ENCODE data around the gene SMIM23.

SMIM23 gene

DNA sequence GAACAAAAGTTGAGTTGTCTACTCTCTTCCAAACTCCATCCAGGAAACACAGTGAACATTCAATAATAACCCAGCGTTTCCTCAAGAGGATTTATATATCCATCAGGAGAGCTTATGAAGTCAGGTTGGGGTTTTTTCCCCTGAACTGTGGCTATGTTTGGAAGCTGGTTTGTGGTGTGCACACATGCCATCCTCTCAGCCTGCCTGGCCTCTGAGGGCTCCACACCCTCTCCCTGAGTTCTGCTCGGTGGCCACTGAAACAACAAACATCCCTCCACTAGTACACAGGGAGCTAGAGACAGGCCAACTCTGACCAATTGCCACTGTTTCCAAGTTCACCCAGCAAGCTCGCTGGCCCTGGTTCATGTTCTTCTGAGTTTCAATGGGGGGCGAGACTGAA lies 35.7 kb downstream of the SMIM23 start:
- no peak overlapping the region for H3K4me3 ChIP-seq (replicated peaks in 1 of 2; ENCODE audit: low read depth in 2 of 2, low read length in 2 of 2)
- no peak for TF ChIP-seq CTCF (IDR thresholded peaks at IDR 0.05; ENCODE audit: low read depth, low read length)

GRCh38 chr5:171823269-171823668 lies 37.7 kb downstream of the SMIM23 start:
- no peak overlapping the region for H3K4me3 ChIP-seq (replicated peaks in 1 of 2; ENCODE audit: low read depth in 2 of 2, low read length in 2 of 2)
- DNase-seq (ENCODE audit: low read depth in 2 of 2), result no peak
- TF ChIP-seq CTCF (IDR thresholded peaks at IDR 0.05; ENCODE audit: low read depth, low read length), result no peak

More for the DNA sequence above, 35.7 kb downstream of the SMIM23 start:
- DNase-seq (ENCODE audit: low read depth in 2 of 2), result no peak

- no peak overlapping the region for H3K4me3 ChIP-seq (replicated peaks in 1 of 2; ENCODE audit: low read depth in 2 of 2, low read length in 2 of 2)
- TF ChIP-seq CTCF (IDR thresholded peaks at IDR 0.05; ENCODE audit: low read depth, low read length), result no peak
- DNase-seq (ENCODE audit: low read depth in 2 of 2), result peak in 1 of 2 donors; percentile 10
Measured at GRCh38 chr5:171825051-171825450, 39.4 kb downstream of the SMIM23 start.

- no peak for DNase-seq (ENCODE audit: low read depth in 2 of 2)
Measured at GRCh38 chr5:171826132-171826531, 40.5 kb downstream of the SMIM23 start.

GRCh38 chr5:171827162-171827561 lies 41.5 kb downstream of the SMIM23 start:
- H3K4me3 ChIP-seq (replicated peaks in 1 of 2; ENCODE audit: low read depth in 2 of 2, low read length in 2 of 2), result no peak overlapping the region
- no peak for DNase-seq (ENCODE audit: low read depth in 2 of 2)
- TF ChIP-seq CTCF (IDR thresholded peaks at IDR 0.05; ENCODE audit: low read depth, low read length), result no peak

More at GRCh38 chr5:171826132-171826531, 40.5 kb downstream of the SMIM23 start:
- no peak overlapping the region for H3K4me3 ChIP-seq (replicated peaks in 1 of 2; ENCODE audit: low read depth in 2 of 2, low read length in 2 of 2)
- TF ChIP-seq CTCF (IDR thresholded peaks at IDR 0.05; ENCODE audit: low read depth, low read length), result no peak

- TF ChIP-seq CTCF (IDR thresholded peaks at IDR 0.05; ENCODE audit: low read depth, low read length), result no peak
- H3K4me3 ChIP-seq (replicated peaks in 1 of 2; ENCODE audit: low read depth in 2 of 2, low read length in 2 of 2), result no peak overlapping the region
- no peak for DNase-seq (ENCODE audit: low read depth in 2 of 2)
Measured at GRCh38 chr5:171830686-171831085, 45.1 kb downstream of the SMIM23 start.

DNA sequence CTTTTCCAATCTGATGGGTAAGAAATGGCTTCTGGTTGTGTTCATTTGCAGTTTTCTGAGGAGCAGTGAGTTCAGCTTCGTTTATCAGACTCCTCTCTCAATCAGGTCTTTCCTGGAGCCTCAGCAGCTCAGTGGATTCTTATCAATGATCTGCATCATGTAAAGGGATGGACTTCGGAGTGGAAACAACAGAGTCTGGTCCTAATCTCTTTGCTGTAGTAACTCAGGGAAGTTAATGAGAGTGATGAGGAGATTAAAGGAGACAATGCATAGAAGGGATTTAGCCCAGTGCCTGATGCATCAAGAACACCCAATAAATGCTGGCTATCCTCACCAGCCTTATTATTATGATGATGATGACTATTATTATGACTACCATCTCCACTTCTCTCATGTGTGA lies 47.2 kb downstream of the SMIM23 start:
- no peak for TF ChIP-seq CTCF (IDR thresholded peaks at IDR 0.05; ENCODE audit: low read depth, low read length)
- no peak for DNase-seq (ENCODE audit: low read depth in 2 of 2)
- H3K4me3 ChIP-seq (replicated peaks in 1 of 2; ENCODE audit: low read depth in 2 of 2, low read length in 2 of 2), result no peak overlapping the region

Data from cardiac fibroblast (primary cell).